Esophagus (tissue), 2 donors: ENCODE results near the gene KRABD2. TPM values are rescaled to one million over a fixed set of nuclear protein-coding genes. Genes with fewer than 3 reads are reported as not detected.

ENCODE experiments used
- H3K27ac ChIP-seq, 2 donors: one replicate each; pipeline ENCODE4 v1.5.1; 2013; ENCODE audit warnings: low read depth in 2 of 2, mild to moderate bottlenecking in 2 of 2, inconsistent platforms in 1 of 2, low read length in 1 of 2, moderate library complexity in 1 of 2
- H3K27me3 ChIP-seq, 2 donors: one replicate each; pipeline ENCODE4 v1.6.1; 2013; ENCODE audit warnings: low read length in 2 of 2, control low read depth in 1 of 2, mild to moderate bottlenecking in 1 of 2; ENCODE audit not compliant: insufficient read depth in 2 of 2, control insufficient read depth in 1 of 2
- H3K36me3 ChIP-seq, 2 donors: one replicate each; pipeline ENCODE4 v1.6.1; 2013; ENCODE audit warnings: low read length in 1 of 2; ENCODE audit not compliant: control insufficient read depth in 2 of 2, insufficient read depth in 2 of 2
- H3K4me1 ChIP-seq, 2 donors: one replicate each; pipeline ENCODE4 v1.6.1; 2013; ENCODE audit warnings: low read length in 1 of 2; ENCODE audit not compliant: control insufficient read depth in 2 of 2, insufficient read depth in 2 of 2
- H3K4me3 ChIP-seq, 2 donors: one replicate each; pipeline ENCODE4 v1.5.1; 2013; ENCODE audit warnings: low read length in 2 of 2, mild to moderate bottlenecking in 2 of 2, low read depth in 1 of 2, moderate library complexity in 1 of 2
- H3K9me3 ChIP-seq, 2 donors: one replicate each; pipeline ENCODE4 v1.6.1; 2013; ENCODE audit warnings: mild to moderate bottlenecking in 2 of 2, low read depth in 1 of 2, low read length in 1 of 2, moderate library complexity in 1 of 2; ENCODE audit not compliant: control insufficient read depth in 2 of 2, insufficient read depth in 1 of 2
- WGBS, 2 donors: extraction: QIAGEN DNeasy Blood & Tissue Kit; methylation state at CpG; one replicate each; pipeline ENCODE4 v1.1.7; 2013; 5-methylcytosine and 5-hydroxymethylcytosine counted together
- polyA plus RNA-seq, 2 donors: library from polyadenylated mRNA; stranded (reverse); fragments of 200-250 nt; gene quantifications; one replicate each; pipeline ENCODE4 v1.2.3, GENCODE V29; 2013
- donor health status: healthy with polysubstance abuse.
- donor health status: Bipolar disorder and iron deficiency.

The KRABD2 gene

GRCh38 chr17:8337802-8338752 is 38.4 kb downstream of the KRABD2 start:
- no peak overlapping the region for H3K27ac ChIP-seq
- no peaks in the 10 kb centered on the region for H3K4me1 ChIP-seq
- H3K9me3 ChIP-seq: no peaks in the 10 kb centered on the region
- H3K36me3 ChIP-seq: no peaks in the 10 kb centered on the region
- no peak overlapping the region for H3K4me3 ChIP-seq
- WGBS, 2 donors: 38 to 44% methylated on average over 11 of the region's 11 CpGs
- H3K27me3 ChIP-seq: no peaks in the 10 kb centered on the region

DNA sequence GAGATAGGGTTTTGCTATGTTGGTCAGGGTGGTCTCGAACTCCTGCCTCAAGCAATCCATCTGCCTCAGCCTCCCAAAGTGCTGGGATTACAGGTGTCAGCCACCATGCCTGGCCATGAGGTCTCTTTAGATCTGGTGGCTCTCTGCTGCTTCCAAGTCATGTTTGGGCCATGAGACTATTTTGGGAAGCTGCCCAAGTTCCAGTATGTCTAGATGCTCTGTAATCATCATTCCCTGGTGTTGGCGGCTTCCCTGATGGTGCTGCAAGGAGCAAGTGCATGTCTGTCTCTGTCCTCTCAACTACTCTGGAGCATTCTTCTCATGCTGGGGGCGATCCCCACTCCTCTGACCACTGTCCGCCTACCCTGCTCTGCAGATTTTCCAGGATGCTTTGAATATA is 43.2 kb downstream of the KRABD2 start:
- H3K36me3 ChIP-seq: no peaks in the 10 kb centered on the region
- no peaks in the 10 kb centered on the region for H3K9me3 ChIP-seq
- H3K27ac ChIP-seq: no peak overlapping the region
- WGBS, 2 donors: 92 to 96% methylated on average over 4 of the region's 4 CpGs
- H3K27me3 ChIP-seq: no peaks in the 10 kb centered on the region
- no peak overlapping the region for H3K4me3 ChIP-seq
- no peaks in the 10 kb centered on the region for H3K4me1 ChIP-seq

GRCh38 chr17:8332688-8333087 is 43.8 kb downstream of the KRABD2 start:
- no peak overlapping the region for H3K4me3 ChIP-seq
- no peaks in the 10 kb centered on the region for H3K9me3 ChIP-seq
- H3K27me3 ChIP-seq: peaks cover 0 to 3% of the 10 kb centered on the region in 2 donors
- WGBS, 2 donors: 49 to 57% methylated on average over 5 of the region's 5 CpGs
- no peaks in the 10 kb centered on the region for H3K4me1 ChIP-seq
- no peak overlapping the region for H3K27ac ChIP-seq
- no peaks in the 10 kb centered on the region for H3K36me3 ChIP-seq

GRCh38 chr17:8332128-8332527 is 44.4 kb downstream of the KRABD2 start:
- Histone ChIP-seq H3K27ac (no peak overlapping the region), H3K4me1 (peaks cover 0 to 3% of the 10 kb centered on the region in 2 donors), H3K36me3 (no peaks in the 10 kb centered on the region), H3K4me3 (no peak overlapping the region), H3K27me3 (peaks cover 0 to 4% of the 10 kb centered on the region in 2 donors), H3K9me3 (no peaks in the 10 kb centered on the region)
- 82 to 93% methylated on average over 2 of the region's 2 CpGs for WGBS, 2 donors

DNA sequence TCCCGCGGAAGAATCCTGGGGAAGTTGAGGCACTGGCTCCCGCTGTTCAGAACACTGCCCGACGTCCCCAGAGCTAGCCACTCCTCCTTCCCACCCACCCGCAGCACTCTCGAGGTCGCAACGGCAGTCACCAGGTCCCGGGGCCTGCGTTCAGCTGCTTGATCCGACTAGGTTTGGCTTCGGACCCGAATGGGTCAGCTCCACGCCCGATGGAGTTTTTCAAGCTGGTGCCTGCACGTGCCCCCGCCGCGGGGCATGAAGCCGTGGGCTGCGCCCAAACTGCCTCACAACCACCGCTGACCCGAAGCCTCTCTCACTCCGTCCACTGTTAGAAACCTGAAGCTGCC is 49.2 kb downstream of the KRABD2 start:
- H3K4me3 ChIP-seq: peak overlapping the region; percentile 32 to 43
- H3K27ac ChIP-seq: peak overlapping the region in 1 of 2 donors; percentile 14
- H3K36me3 ChIP-seq: no peaks in the 10 kb centered on the region
- WGBS, 2 donors: 12 to 15% methylated on average over 25 of the region's 25 CpGs
- peaks cover 0 to 11% of the 10 kb centered on the region in 2 donors for H3K4me1 ChIP-seq
- H3K9me3 ChIP-seq: no peaks in the 10 kb centered on the region
- H3K27me3 ChIP-seq: peaks cover 0 to 4% of the 10 kb centered on the region in 2 donors

Other genes with a start within 250 kb of the KRABD2 start
- 10 to 100 TPM; 44.7 to 85.2 TPM for gene PER1, start 224.3 kb downstream of the KRABD2 start, polyA plus RNA-seq
- 10 to 100 TPM; 21.9 to 22.4 TPM for gene VAMP2, start 213.8 kb downstream of the KRABD2 start, polyA plus RNA-seq
- gene TMEM107, start 200.3 kb downstream of the KRABD2 start, polyA plus RNA-seq: 1 to 10 TPM; 5.6 to 8.9 TPM
- 1 to 10 TPM; 3.3 to 8.2 TPM for gene BORCS6, start 186.5 kb downstream of the KRABD2 start, polyA plus RNA-seq
- 10 to 100 TPM; 25.3 to 28.3 TPM for gene AURKB, start 166.1 kb downstream of the KRABD2 start, polyA plus RNA-seq
- gene CTC1, start 128.6 kb downstream of the KRABD2 start, polyA plus RNA-seq: 10 to 100 TPM in 1 of 2 donors, 1 to 10 TPM in 1; 7.3 to 20.5 TPM
- 10 to 100 TPM in 1 of 2 donors, 1 to 10 TPM in 1; 8.1 to 16.2 TPM for gene PFAS, start 127.4 kb downstream of the KRABD2 start, polyA plus RNA-seq
- 10 to 100 TPM in 1 of 2 donors, 1 to 10 TPM in 1; 9.9 to 17.8 TPM for gene RANGRF, start 88.0 kb downstream of the KRABD2 start, polyA plus RNA-seq
- 1 to 10 TPM; 2.7 to 6.6 TPM for gene SLC25A35, start 81.3 kb downstream of the KRABD2 start, polyA plus RNA-seq
- gene ARHGEF15, start 66.5 kb downstream of the KRABD2 start, polyA plus RNA-seq: 1 to 10 TPM; 3.6 to 4.4 TPM
- gene ODF4, start 36.9 kb downstream of the KRABD2 start, polyA plus RNA-seq: under 1 TPM; 0.27 to 0.41 TPM
- gene RPL26, start 6.5 kb upstream of the KRABD2 start, polyA plus RNA-seq: 1,000 to 10,000 TPM; 2,120 to 4,250 TPM
- 10 to 100 TPM; 14.0 to 18.4 TPM for gene RNF222, start 21.1 kb upstream of the KRABD2 start, polyA plus RNA-seq
- gene NDEL1, start 59.2 kb upstream of the KRABD2 start, polyA plus RNA-seq: 10 to 100 TPM; 34.7 to 46.5 TPM